Stimulated activated CD8-positive, alpha-beta memory T cell treated with anti-CD3 and anti-CD28 coated beads, Interleukin-7, amount 100 ng/mL, for 48 hours (primary cell): Measurements from ENCODE around the gene GRK4.

Experiments
- DNase-seq, 2 donors: peaks; one replicate each; pipeline ENCODE4 v3.0.0-alpha.2; 2020; ENCODE audit warnings: low read depth in 1 of 2; ENCODE audit errors: extremely low read depth in 1 of 2

Gene GRK4

GRCh38 chr4:3010998-3011397 lies 47.6 kb downstream of the GRK4 start:
- no peak for DNase-seq

GRCh38 chr4:3011456-3012220 lies 48.3 kb downstream of the GRK4 start:
- no peak for DNase-seq

GRCh38 chr4:3013323-3013722 lies 50.0 kb downstream of the GRK4 start:
- DNase-seq, result no peak

GRCh38 chr4:3013839-3014350 lies 50.5 kb downstream of the GRK4 start:
- peak in 1 of 2 donors; percentile 23 for DNase-seq

GRCh38 chr4:3016961-3017360 lies 53.6 kb downstream of the GRK4 start:
- DNase-seq, result no peak

- no peak for DNase-seq
These were observed 54.1 kb downstream of the GRK4 start for GRCh38 chr4:3017504-3017903.

- no peak for DNase-seq
These were observed 55.9 kb downstream of the GRK4 start for GRCh38 chr4:3019145-3019846.

- no peak for DNase-seq
These were observed 57.8 kb downstream of the GRK4 start for GRCh38 chr4:3021127-3021526.

- DNase-seq, result no peak
These were observed 58.3 kb downstream of the GRK4 start for GRCh38 chr4:3021627-3022026.

- DNase-seq, result no peak
These were observed 58.7 kb downstream of the GRK4 start for GRCh38 chr4:3022112-3022511.

- no peak for DNase-seq
These were observed 59.3 kb downstream of the GRK4 start for GRCh38 chr4:3022651-3023050.

GRCh38 chr4:3025881-3026280 lies 62.5 kb downstream of the GRK4 start:
- no peak for DNase-seq

- no peak for DNase-seq
These were observed 63.2 kb downstream of the GRK4 start for GRCh38 chr4:3026540-3026939.

GRCh38 chr4:3029464-3029863 lies 66.1 kb downstream of the GRK4 start:
- no peak for DNase-seq

GRCh38 chr4:3030566-3031356 lies 67.4 kb downstream of the GRK4 start:
- no peak for DNase-seq

GRCh38 chr4:3031357-3032082 lies 68.1 kb downstream of the GRK4 start:
- DNase-seq, result no peak

GRCh38 chr4:3034231-3034630 lies 70.9 kb downstream of the GRK4 start:
- DNase-seq, result no peak

GRCh38 chr4:3035249-3035648 lies 71.9 kb downstream of the GRK4 start:
- no peak for DNase-seq

- DNase-seq, result no peak
These were observed 72.3 kb downstream of the GRK4 start for GRCh38 chr4:3035674-3036073.

- no peak for DNase-seq
These were observed 73.0 kb downstream of the GRK4 start for GRCh38 chr4:3036131-3036952.
